Heart left ventricle (tissue), 13 donors: ENCODE measurements around the gene VPS50.

ENCODE experiments used
- POLR2A ChIP-seq, 2 donors: fragments of 450-650 bp; IDR thresholded peaks; one replicate each; pipeline ENCODE4 v1.6.1; 2017; ENCODE audit warnings: antibody characterized with exemption in 2 of 2, mild to moderate bottlenecking in 2 of 2, moderate library complexity in 2 of 2
- TF ChIP-seq, protein P1 (sequence below), 12 donors: fragments of 200-600 bp; sonication (generic) in 4 of 12; IDR thresholded peaks; one replicate each; pipeline versions ENCODE4 v1.5.0 to v1.8.0; 2018 to 2022; ENCODE audit warnings: antibody characterized with exemption in 12 of 12, mild to moderate bottlenecking in 5 of 12
- donor health status: ischemic (EF 13 %, LVEDD 7.1; RV severe dilation, severe dysfunction).
- donor health status: DM: no; HTN: yes; CAD: no.
- donor health status: DM: no; HTN: no; CAD: no.
- donor health status: ischemic (EF 25% LVEDD 6.9; RV normal size, moderate dysfunction).
- donor health status: ischemic (EF 25% LVEDD 5.7; RV mildly dilated, moderate dysfunction).
- donor health status: ischemic (EF 35%, LVEDD 5.7; RV mildly dilated, moderate dysfunction).
- donor health status: nonischemic (EF 11% LVEDD 7.7; RV severe dilation, severe dysfunction).
- donor health status: DM: yes; HTN: yes; CAD: no.
- donor health status: PGD.
- donor health status: ischemic (EF 29% LVEDD 5.4; RV normal size, mild dysfunction).
- donor health status: nonischemic (EF 23%, LVEDD 6.1; RV moderate dilation, normal function).

DNA sequence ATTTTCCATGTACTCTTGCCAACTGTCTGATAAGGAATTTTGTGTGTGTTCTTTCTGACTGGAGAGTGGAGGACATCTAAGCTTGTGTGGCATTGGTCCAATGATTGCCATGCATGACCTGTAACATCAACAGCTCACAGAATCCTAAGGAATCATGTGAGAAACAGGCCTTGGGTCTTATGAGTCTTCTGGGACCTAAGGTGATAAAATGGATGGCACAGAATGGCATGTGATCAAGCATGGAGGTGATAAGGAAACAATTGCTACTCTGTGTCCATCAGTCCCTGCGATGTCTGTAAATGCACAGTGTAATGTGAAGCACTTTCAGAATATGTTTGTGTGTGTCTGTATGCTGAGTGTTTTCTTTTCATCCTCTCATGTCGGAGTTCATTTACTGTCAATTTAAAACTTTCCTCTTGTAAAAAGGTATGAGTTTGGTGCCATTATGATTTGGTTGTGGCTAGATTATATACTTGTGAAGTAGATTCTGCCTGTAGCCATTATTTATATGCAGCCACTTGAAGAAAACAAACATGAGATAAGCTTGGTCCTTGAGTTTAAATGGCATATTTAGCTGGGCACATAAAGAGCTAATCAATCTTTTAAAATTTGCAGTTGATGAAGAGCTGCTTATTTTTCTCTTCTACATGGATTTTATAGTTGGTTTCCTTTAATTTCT is 127.5 kb downstream of the VPS50 start:
- TF ChIP-seq, protein P1, sequence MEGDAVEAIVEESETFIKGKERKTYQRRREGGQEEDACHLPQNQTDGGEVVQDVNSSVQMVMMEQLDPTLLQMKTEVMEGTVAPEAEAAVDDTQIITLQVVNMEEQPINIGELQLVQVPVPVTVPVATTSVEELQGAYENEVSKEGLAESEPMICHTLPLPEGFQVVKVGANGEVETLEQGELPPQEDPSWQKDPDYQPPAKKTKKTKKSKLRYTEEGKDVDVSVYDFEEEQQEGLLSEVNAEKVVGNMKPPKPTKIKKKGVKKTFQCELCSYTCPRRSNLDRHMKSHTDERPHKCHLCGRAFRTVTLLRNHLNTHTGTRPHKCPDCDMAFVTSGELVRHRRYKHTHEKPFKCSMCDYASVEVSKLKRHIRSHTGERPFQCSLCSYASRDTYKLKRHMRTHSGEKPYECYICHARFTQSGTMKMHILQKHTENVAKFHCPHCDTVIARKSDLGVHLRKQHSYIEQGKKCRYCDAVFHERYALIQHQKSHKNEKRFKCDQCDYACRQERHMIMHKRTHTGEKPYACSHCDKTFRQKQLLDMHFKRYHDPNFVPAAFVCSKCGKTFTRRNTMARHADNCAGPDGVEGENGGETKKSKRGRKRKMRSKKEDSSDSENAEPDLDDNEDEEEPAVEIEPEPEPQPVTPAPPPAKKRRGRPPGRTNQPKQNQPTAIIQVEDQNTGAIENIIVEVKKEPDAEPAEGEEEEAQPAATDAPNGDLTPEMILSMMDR (IDR thresholded peaks at IDR 0.05) = no peak
- TF ChIP-seq POLR2A (IDR thresholded peaks at IDR 0.05) = no peak
